ENCODE data around the gene CDH4.

DNA sequence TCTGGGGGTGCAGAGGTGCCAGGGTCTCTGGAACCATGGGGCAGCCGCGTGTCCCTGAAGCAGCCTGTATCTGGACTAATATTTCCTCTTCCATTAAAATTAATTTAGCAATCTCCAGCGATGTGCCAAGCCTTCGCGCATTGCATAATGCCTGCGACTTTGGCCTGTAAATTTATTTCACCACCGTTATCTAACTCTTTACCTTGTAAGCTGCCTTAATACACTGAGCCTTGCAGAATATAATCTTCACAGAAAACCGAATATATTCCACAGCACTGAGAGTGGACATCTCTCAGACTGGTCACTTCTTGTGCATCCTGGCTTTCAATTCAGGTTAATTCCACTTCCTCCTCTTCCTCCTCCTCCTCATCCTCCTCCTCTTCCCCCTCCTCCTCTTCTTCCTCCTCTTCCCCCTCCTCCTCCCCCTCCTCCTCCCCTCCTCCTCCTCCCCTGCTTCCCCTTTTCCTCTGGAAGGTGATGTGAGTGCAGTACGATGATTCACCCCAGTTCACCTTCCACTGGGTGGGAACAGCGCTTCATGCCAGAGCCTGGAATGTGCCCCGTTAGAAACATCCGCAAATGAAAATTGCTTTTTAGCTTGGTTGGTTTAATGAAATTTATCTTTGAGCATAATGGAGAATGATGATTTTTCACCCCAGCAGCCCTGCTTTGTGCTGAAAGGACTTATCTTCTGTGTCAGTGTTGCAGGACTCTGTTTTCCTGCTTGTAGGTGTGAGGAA is 101.4 kb downstream of the CDH4 start:
- TF ChIP-seq, protein P1, sequence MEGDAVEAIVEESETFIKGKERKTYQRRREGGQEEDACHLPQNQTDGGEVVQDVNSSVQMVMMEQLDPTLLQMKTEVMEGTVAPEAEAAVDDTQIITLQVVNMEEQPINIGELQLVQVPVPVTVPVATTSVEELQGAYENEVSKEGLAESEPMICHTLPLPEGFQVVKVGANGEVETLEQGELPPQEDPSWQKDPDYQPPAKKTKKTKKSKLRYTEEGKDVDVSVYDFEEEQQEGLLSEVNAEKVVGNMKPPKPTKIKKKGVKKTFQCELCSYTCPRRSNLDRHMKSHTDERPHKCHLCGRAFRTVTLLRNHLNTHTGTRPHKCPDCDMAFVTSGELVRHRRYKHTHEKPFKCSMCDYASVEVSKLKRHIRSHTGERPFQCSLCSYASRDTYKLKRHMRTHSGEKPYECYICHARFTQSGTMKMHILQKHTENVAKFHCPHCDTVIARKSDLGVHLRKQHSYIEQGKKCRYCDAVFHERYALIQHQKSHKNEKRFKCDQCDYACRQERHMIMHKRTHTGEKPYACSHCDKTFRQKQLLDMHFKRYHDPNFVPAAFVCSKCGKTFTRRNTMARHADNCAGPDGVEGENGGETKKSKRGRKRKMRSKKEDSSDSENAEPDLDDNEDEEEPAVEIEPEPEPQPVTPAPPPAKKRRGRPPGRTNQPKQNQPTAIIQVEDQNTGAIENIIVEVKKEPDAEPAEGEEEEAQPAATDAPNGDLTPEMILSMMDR (IDR thresholded peaks at IDR 0.05), result no peak
- no peak for TF ChIP-seq POLR2A (IDR thresholded peaks at IDR 0.05)
